Activated CD4-positive, alpha-beta T cell treated with anti-CD3 and anti-CD28 coated beads, Interleukin-10, Interleukin-2, amounts not matched to agents 100 ng/mL and 50 ng/mL, durations not matched to agents 16 hours and 8 hours (primary cell): ENCODE measurements around the gene TMEM37.
"Not testable (repeated sequence)": the region's sequence is repeated elsewhere in the genome, so short reads cannot be mapped to it uniquely, and the experiment has no call there.

ENCODE experiments used
- DNase-seq: peaks from one replicate; pipeline ENCODE4 v3.0.0-alpha.2; 2020

TMEM37 gene

DNA sequence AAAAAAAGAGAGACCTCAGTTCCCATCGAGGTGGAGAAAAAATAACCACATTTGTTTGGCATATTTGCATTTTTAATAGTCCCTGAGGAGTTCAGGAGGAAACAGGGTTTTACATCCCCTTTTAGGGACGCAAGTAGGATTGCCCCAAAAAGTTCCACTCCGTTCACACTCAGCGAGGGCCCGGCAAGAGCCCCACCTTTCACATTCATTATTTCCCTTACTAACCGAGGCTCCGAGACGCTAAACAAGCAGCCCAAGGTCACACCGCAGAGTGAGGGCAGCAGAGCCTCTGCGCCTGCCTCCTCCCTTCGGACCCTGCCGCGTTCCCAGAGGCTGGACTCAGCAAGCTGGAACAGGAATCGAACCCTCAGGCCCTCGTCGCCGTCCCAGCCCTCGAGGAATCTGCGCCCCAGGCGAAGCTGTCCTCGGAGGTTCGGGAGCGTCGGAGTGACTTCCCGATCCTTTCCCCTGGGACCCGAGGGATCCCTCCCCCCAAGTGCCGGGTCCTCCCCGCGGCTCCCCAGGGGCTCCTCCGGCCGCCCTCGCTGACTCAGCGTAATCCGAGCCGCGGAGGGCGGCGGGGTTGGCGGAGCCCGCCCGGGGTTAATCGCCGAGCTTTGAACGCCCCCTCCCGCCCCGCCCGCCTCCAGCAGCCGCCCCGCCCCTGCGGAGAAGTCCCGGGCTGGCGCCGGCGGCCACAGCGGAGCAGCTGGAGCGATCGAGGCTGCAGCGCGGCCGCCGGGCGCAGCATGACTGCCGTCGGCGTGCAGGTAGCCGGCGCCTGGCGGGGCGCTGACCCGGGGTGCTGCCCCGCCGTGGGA, at the start of gene TMEM37:
TMEM37 (plus strand) TSS at position 700 of the 821 bp plus-strand sequence; CDS start at position 750, 50 bp downstream.
- no peak for DNase-seq

- no peak for DNase-seq
Measured at GRCh38 chr2:119383410-119384140, 48.1 kb upstream of the TMEM37 start.

DNA sequence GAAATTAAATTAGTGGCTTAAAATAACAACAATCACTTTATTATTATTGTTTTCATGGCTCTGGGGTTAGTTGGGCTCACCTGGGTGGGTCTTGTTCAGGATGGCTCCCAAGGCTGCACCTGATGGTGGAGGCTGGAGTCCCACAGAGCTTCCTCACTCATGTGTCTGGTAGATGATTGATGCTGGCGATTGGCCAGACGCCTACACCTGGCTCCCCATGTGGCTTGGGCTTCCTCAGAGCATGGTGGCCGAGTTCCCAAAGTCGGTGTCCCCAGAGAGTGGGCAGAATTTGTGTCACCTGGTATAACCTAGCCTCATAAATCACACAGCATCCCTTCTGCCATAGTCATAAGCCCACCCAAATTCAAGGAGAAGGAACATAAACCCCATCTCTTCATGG, 46.7 kb upstream of the TMEM37 start:
- DNase-seq, result no peak

- no peak for DNase-seq
Measured at GRCh38 chr2:119385466-119385865, 46.2 kb upstream of the TMEM37 start.

GRCh38 chr2:119387381-119388129, 44.1 kb upstream of the TMEM37 start:
- DNase-seq, result peak; percentile 34

DNA sequence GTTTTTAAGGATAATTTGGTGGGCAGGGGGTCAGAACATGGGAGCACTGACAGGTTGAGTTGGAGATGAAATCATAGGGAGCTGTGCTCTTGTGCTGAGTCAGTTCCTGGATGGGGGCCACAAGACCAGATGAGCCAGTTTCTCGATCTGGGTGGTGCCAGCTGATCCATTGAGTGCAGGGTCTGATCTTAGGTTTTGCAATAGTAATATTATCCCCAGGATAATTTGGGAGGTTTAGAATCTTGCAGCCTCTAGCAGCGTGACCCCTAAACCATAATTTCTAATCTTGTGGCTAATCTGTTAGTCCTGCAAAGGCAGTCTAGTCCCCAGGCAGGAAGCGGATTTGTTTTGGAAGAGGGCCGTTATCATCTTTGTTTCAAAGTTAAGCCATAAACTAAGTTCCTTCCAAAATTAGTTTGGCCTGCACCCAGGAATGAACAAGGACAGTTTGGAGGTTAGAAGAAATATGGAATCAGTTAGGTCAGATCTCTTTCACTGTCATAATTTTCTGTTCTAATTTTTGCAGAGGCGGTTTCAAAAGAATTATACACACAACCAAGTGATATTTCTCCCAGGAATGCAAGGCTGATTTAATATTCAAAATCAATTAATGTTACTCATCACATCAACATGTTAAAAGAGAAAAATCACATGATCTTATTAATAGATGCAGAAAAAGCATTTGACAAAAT, 41.9 kb upstream of the TMEM37 start:
- DNase-seq, result no peak

DNA sequence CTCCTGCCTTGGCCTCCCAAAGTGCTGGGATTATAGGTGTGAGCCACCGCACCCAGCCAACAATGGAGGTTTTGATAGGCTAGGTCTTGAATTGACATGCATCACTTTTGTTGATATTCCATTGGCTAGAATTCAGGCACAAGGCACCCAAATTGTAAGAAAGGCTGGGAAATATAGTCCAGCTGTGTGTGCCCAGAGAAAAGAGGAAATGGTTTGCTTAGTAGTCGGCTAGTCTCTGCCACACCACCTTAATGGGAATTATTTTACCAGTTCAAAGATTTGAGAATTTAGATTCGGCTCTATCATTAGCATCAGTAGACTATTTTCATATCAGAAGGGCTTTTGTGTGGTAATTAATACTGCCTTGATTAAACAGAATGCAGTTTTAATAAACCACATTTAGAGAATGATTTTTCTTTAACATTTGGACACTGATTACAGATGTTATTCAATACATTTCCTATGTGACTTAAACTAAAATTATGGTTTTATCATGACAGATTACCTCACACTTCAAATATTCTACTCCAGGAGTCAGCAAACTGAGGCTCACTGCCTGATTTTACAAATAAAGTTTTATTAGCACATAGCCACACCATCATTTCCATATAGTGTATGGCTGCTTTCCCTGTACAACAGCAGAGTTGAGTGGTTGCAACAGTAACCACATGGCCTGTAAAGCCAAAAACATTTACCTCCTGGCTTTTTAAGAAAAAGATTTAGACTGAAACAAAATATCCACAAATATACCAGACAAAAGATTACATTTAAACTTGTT, 37.5 kb upstream of the TMEM37 start:
- DNase-seq, result no peak

GRCh38 chr2:119397196-119397595, 34.5 kb upstream of the TMEM37 start:
- no peak for DNase-seq

DNA sequence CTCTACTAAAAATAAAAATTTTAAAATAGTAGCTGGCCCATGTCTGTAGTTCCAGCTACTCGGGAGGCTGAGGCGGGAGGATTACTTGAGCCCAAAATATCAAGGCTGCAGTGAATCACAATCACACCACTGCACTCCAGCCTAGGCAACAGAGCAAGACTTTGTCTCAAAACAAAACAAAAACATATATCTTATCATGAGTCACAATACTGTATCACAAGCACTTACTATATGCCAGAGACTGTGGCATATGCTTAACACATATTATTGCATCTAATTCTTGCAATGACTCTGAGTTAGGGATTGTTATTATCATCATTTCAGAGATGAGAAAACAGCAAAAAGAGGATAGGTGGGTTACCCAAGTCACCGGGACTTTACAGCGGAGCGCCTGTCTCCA, 29.5 kb upstream of the TMEM37 start:
- no peak for DNase-seq

GRCh38 chr2:119402645-119403560, 28.8 kb upstream of the TMEM37 start:
- no peak for DNase-seq

DNA sequence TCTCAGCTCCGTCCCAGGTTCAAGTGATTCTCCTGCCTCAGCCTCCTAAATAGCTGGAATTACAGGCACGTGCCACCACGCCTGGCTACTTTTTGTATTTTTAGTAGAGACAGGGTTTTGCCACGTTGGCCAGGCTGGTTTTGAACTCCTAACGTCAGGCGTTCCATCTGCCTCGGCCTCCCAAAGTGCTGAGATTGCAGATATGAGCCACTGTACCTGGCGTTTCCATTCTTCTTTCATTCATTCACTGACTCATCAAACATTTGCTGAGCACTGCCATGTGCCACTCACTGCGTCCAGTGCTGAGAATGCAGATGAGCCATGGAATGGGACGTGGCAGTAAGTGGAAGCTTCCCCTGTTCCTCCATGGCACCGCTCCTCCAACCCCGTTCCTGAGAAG, 28.0 kb upstream of the TMEM37 start:
- not testable (repeated sequence) for DNase-seq

- no peak for DNase-seq
Measured at GRCh38 chr2:119405151-119405550, 26.5 kb upstream of the TMEM37 start.

GRCh38 chr2:119407430-119408220, 24.0 kb upstream of the TMEM37 start:
- DNase-seq, result peak; percentile 54

GRCh38 chr2:119408221-119408619, 23.4 kb upstream of the TMEM37 start:
- DNase-seq, result no peak

GRCh38 chr2:119409506-119409905, 22.1 kb upstream of the TMEM37 start:
- DNase-seq, result no peak

- no peak for DNase-seq
Measured at GRCh38 chr2:119414894-119415293, 16.8 kb upstream of the TMEM37 start.

DNA sequence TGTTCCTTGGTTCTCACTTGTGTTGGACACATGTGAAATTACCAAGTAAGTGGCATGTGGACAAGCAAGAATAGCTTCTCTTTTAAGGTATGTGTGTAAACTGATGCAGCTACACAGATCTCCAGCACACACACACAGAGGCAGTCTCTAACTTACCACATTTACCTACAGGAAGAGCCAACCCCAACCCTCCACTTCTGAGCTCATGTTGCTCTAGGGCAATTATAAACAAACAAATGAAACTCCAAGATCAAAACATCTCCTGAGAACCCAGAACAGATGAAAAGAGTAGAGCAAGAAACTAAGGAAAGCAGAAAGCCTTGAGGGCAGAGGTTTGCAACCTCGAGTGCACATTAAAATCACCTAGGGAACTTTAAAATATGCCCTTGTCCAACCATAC, 16.0 kb upstream of the TMEM37 start:
- no peak for DNase-seq

- DNase-seq, result no peak
Measured at GRCh38 chr2:119416299-119416923, 15.2 kb upstream of the TMEM37 start.

GRCh38 chr2:119417908-119418307, 13.7 kb upstream of the TMEM37 start:
- no peak for DNase-seq

DNA sequence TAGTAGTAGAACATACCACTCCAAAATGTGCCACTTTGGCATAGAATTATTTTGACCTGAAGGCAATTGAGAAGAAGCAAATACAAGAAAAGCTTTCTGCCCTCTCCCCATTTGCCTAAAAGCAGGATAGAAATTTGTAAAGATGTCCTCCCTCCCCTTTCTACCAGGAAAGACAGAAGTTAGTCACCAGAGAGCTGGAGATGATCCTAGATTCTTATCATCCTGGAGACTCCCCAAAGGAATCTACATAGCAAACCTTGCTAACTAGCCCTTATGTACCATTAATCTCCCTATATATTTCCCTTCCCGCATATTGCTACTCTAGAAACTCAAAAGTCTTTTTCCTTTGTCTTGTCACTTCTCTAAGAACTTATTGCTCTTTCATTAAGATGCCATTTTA, 12.6 kb upstream of the TMEM37 start:
- DNase-seq, result no peak
